Ovary (tissue), 3 donors: ENCODE measurements around the gene GPR156.

ENCODE experiments used
- EP300 ChIP-seq: sonication (generic); formaldehyde crosslinking; IDR thresholded peaks from one replicate; pipeline ENCODE4 v1.6.1; 2017; ENCODE audit warnings: antibody characterized with exemption
- POLR2A ChIP-seq: fragments of 450-650 bp; IDR thresholded peaks from one replicate; pipeline ENCODE4 v1.6.1; 2017; ENCODE audit warnings: antibody characterized with exemption, mild to moderate bottlenecking, moderate library complexity
- TF ChIP-seq, protein P1 (sequence below), 3 donors: fragments of 450-650 bp in 2 of 3; fragments of 200-600 bp in 1 of 3; IDR thresholded peaks; one replicate each; pipeline versions ENCODE4 v1.5.1 to v1.8.0; 2016 to 2022; ENCODE audit warnings: antibody characterized with exemption in 3 of 3, mild to moderate bottlenecking in 1 of 3
- donor health status: DM: no; HTN: no; CAD: no.

DNA sequence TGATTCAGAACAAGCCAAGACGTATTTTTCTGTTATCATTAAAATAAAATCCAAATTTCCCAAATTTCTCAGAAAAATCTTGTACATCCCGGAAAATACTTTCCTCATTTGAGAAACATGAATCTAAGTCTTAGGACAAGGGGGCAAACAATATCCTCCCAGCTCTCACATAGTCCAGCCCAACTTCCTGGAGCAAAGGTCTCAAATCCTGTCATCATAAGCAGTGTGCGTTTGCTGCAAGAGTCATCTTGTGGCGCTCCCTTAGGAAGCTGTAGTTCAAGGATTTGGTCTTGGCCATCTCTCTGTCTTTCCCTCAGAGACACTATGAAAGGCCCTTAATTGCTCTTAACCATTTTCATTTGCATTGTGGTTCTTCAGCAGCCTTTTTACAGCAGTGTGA lies 133.2 kb downstream of the GPR156 start:
- TF ChIP-seq, protein P1, sequence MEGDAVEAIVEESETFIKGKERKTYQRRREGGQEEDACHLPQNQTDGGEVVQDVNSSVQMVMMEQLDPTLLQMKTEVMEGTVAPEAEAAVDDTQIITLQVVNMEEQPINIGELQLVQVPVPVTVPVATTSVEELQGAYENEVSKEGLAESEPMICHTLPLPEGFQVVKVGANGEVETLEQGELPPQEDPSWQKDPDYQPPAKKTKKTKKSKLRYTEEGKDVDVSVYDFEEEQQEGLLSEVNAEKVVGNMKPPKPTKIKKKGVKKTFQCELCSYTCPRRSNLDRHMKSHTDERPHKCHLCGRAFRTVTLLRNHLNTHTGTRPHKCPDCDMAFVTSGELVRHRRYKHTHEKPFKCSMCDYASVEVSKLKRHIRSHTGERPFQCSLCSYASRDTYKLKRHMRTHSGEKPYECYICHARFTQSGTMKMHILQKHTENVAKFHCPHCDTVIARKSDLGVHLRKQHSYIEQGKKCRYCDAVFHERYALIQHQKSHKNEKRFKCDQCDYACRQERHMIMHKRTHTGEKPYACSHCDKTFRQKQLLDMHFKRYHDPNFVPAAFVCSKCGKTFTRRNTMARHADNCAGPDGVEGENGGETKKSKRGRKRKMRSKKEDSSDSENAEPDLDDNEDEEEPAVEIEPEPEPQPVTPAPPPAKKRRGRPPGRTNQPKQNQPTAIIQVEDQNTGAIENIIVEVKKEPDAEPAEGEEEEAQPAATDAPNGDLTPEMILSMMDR (IDR thresholded peaks at IDR 0.05), result no peak
- TF ChIP-seq EP300 (no peak), POLR2A (no peak)
